Measurements from ENCODE around the gene GRB7.

DNA sequence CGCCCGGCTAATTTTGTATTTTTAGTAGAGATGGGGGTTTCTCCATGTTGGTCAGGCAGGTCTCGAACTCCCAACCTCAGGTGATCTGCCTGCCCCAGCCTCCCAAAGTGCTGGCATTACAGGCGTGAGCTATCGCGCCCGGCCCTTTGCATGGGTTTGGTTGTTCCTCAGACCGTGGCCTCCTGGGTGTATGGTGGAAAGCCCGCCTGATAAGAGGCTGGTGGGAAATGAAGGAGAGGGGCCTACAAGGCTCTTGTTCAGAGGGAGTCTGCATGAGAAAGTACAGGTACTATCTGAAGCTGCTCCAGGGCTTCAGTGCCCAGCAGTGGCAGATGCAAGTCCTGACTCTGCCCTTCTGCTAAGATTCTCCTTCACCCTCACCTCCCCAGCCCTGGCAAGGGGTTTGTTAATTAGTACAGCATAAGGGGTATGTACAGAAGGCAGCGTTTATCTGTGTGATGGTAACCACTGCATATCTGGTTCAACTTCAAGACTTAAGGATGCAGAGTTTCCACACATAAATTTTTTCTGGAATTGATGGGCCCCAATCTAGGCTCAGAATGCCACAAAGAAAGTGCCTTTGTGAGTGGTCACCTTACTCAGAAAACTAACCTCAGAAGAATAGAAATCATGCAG, 24.2 kb downstream of the GRB7 start:
- TF ChIP-seq, protein P1, sequence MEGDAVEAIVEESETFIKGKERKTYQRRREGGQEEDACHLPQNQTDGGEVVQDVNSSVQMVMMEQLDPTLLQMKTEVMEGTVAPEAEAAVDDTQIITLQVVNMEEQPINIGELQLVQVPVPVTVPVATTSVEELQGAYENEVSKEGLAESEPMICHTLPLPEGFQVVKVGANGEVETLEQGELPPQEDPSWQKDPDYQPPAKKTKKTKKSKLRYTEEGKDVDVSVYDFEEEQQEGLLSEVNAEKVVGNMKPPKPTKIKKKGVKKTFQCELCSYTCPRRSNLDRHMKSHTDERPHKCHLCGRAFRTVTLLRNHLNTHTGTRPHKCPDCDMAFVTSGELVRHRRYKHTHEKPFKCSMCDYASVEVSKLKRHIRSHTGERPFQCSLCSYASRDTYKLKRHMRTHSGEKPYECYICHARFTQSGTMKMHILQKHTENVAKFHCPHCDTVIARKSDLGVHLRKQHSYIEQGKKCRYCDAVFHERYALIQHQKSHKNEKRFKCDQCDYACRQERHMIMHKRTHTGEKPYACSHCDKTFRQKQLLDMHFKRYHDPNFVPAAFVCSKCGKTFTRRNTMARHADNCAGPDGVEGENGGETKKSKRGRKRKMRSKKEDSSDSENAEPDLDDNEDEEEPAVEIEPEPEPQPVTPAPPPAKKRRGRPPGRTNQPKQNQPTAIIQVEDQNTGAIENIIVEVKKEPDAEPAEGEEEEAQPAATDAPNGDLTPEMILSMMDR (IDR thresholded peaks at IDR 0.05; ENCODE audit: poor library complexity) = no peak
- TF ChIP-seq EZH2 (IDR thresholded peaks at IDR 0.05; ENCODE audit: borderline replicate concordance) (no peak), EZH2phosphoT487 (IDR thresholded peaks at IDR 0.05; ENCODE audit: low read depth, severe bottlenecking, unreplicated experiment) (no peak)

Measured in hepatocyte (in vitro differentiated cells).